Nephron (organoid): ENCODE measurements around the gene CREBRF.
"Not testable (repeated sequence)": the region's sequence is repeated elsewhere in the genome, so short reads cannot be mapped to it uniquely, and the experiment has no call there.

Experiments used
- H3K27ac Mint-ChIP-seq, 3 experiments: 2 replicates each; pipeline ENCODE4 v1.8.0; 2020; ENCODE audit warnings: mixed read lengths in 3 of 3, mild to moderate bottlenecking in 2 of 3, moderate library complexity in 1 of 3
- H3K27me3 Mint-ChIP-seq: 2 replicates; pipeline ENCODE4 v1.8.0; 2021; ENCODE audit warnings: low read depth, mild to moderate bottlenecking, moderate library complexity, mixed read lengths
- H3K36me3 Mint-ChIP-seq: 2 replicates; pipeline ENCODE4 v1.8.0; 2020; ENCODE audit warnings: low read depth, mixed read lengths
- H3K4me1 Mint-ChIP-seq: 2 replicates; pipeline ENCODE4 v1.8.0; 2020; ENCODE audit warnings: mixed read lengths
- H3K4me3 Mint-ChIP-seq, 3 experiments: 2 replicates each; pipeline ENCODE4 v1.8.0; 2020; ENCODE audit warnings: mild to moderate bottlenecking in 3 of 3, mixed read lengths in 3 of 3, moderate library complexity in 2 of 3
- H3K9me3 Mint-ChIP-seq: 2 replicates; pipeline ENCODE4 v1.8.0; 2020; ENCODE audit warnings: mixed read lengths
- CTCF ChIP-seq, 3 experiments: fragments of 200-600 bp; sonication (generic); IDR thresholded peaks; one replicate each; pipeline ENCODE4 v1.5.0; 2021; ENCODE audit warnings: antibody characterized with exemption in 3 of 3; ENCODE audit not compliant: unreplicated experiment in 3 of 3

Gene CREBRF

DNA sequence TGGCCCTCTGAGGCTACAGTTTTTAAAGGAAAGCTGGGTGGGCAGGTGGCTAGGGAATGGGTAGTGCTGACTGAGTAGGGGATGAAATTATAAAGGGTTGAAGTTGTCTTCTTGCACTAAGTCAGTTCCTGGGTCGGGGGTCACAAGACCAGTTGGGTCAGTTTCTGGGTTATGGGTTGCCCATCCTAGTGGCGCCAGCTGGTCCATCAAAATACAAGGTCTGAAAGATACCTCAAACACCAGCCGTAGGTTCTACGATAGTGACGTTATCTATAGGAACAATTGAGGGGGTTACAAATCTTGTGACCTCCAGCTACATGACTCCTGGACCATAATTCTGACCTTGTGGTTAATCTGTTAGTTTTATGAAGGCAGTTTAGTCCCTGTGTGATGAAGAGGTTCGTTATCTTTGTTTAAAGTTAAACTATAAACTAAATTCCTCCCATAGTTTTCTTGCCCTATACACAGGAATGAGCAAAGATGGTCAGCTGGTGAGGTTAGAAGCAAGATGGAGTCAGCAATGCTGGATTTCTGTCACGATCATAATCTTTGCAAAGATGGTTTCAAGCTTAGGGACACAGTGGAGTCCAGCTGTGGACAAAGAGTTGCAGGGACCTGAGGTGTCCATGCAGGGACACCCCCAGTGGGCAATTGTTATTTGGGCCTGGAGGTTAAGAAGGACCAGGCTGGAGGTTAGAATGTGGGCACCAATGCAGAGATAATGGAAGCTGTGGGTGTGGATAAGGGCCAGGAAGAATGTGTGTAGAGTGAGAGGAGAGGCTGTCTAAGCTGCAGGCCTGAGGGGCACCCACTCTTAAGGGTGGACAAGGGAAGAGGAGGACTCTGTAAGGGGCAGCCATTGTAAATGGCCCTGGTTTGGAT lies 14.0 kb upstream of the CREBRF start:
- TF ChIP-seq CTCF (IDR thresholded peaks at IDR 0.05; ENCODE audit: unreplicated experiment in 3 of 3) = no peak
- H3K36me3 Mint-ChIP-seq = peaks cover 11% of the 10 kb centered on the region
- no peak overlapping the region for H3K27ac Mint-ChIP-seq
- no peak overlapping the region for H3K4me3 Mint-ChIP-seq
- peaks cover 8% of the 10 kb centered on the region for H3K9me3 Mint-ChIP-seq
- H3K4me1 Mint-ChIP-seq = no peaks in the 10 kb centered on the region
- no peaks in the 10 kb centered on the region for H3K27me3 Mint-ChIP-seq

DNA sequence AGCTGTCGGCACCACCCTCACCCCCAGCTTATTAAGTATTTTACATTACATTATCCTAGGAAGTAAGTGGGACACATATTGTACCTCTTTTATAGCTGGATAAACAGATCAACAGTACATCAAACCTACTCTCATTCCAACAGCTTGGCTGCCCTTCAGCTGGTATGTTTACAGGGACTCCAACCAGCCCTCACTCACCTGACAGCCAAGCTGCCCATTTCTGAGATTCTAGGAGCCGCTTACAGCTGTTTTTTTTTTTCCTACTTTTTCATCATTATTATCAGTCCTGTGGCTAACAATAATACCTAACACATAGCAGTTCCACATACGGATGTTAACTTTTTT lies 13.4 kb upstream of the CREBRF start:
- no peak overlapping the region for H3K27ac Mint-ChIP-seq
- peaks cover 11% of the 10 kb centered on the region for H3K36me3 Mint-ChIP-seq
- H3K27me3 Mint-ChIP-seq = peaks cover 4% of the 10 kb centered on the region
- peaks cover 8% of the 10 kb centered on the region for H3K9me3 Mint-ChIP-seq
- TF ChIP-seq CTCF (IDR thresholded peaks at IDR 0.05; ENCODE audit: unreplicated experiment in 3 of 3) = no peak
- H3K4me3 Mint-ChIP-seq = no peak overlapping the region
- no peaks in the 10 kb centered on the region for H3K4me1 Mint-ChIP-seq

GRCh38 chr5:173045474-173045873 lies 10.7 kb upstream of the CREBRF start:
- H3K27ac Mint-ChIP-seq = no peak overlapping the region
- peaks cover 8% of the 10 kb centered on the region for H3K27me3 Mint-ChIP-seq
- peaks cover 2% of the 10 kb centered on the region for H3K9me3 Mint-ChIP-seq
- H3K4me1 Mint-ChIP-seq = no peaks in the 10 kb centered on the region
- no peak overlapping the region for H3K4me3 Mint-ChIP-seq
- no peak for TF ChIP-seq CTCF (IDR thresholded peaks at IDR 0.05; ENCODE audit: unreplicated experiment in 3 of 3)
- H3K36me3 Mint-ChIP-seq = peaks cover 2% of the 10 kb centered on the region

GRCh38 chr5:173047096-173047837 lies 8.9 kb upstream of the CREBRF start:
- H3K36me3 Mint-ChIP-seq, H3K27ac Mint-ChIP-seq, H3K4me3 Mint-ChIP-seq, H3K4me1 Mint-ChIP-seq, H3K9me3 Mint-ChIP-seq: not testable (repeated sequence)
- peaks cover 16% of the 10 kb centered on the region for H3K27me3 Mint-ChIP-seq

- Mint-ChIP-seq H3K36me3 (no peaks in the 10 kb centered on the region), H3K9me3 (no peaks in the 10 kb centered on the region), H3K4me1 (peaks cover 6% of the 10 kb centered on the region), H3K27me3 (peaks cover 16% of the 10 kb centered on the region), H3K27ac (no peak overlapping the region), H3K4me3 (no peak overlapping the region)
- no peak for TF ChIP-seq CTCF (IDR thresholded peaks at IDR 0.05; ENCODE audit: unreplicated experiment in 3 of 3)
Observed at GRCh38 chr5:173047838-173048105, 8.4 kb upstream of the CREBRF start.

GRCh38 chr5:173050791-173051190 lies 5.4 kb upstream of the CREBRF start:
- Mint-ChIP-seq H3K9me3 (no peaks in the 10 kb centered on the region), H3K27ac (peak overlapping the region in 2 of 3 experiments; percentile 8 to 61), H3K4me3 (peak overlapping the region in 1 of 3 experiments; percentile 20), H3K36me3 (no peaks in the 10 kb centered on the region), H3K27me3 (peaks cover 16% of the 10 kb centered on the region), H3K4me1 (peaks cover 12% of the 10 kb centered on the region)
- TF ChIP-seq CTCF (IDR thresholded peaks at IDR 0.05; ENCODE audit: unreplicated experiment in 3 of 3) = no peak
